K562 (cell line): ENCODE data around the gene TBATA. TPM values are rescaled to one million over a fixed set of nuclear protein-coding genes. Genes with fewer than 3 reads are reported as not detected.
A peak's percentile ranks its signal among the peaks of the same experiment; 100 is the strongest.

Experiments used
- CBX5 ChIP-seq: IDR thresholded peaks from 2 replicates; pipeline ENCODE4 v1.6.1; 2014; ENCODE audit warnings: low read depth, borderline replicate concordance
- CHD1 ChIP-seq: fragments of 200-600 bp; sonication (generic); IDR thresholded peaks from one replicate; pipeline ENCODE4 v1.6.1; 2012; ENCODE audit warnings: mild to moderate bottlenecking, moderate library complexity, low read length, inconsistent platforms
- HDAC8 ChIP-seq: fragments of 450-650 bp; IDR thresholded peaks from 2 replicates; pipeline ENCODE4 v1.6.1; 2016; ENCODE audit warnings: mild to moderate bottlenecking, missing genetic modification characterization, moderate library complexity, missing compliant biosample characterization
- HMGXB4 ChIP-seq: sonication (generic); formaldehyde crosslinking; IDR thresholded peaks from 2 replicates; pipeline ENCODE4 v1.8.1; 2023; ENCODE audit warnings: mild to moderate bottlenecking, missing genetic modification reagents
- RB1 ChIP-seq: fragments of 450-650 bp; IDR thresholded peaks from 2 replicates; pipeline ENCODE4 v1.6.1; 2017; ENCODE audit warnings: low read depth, mild to moderate bottlenecking
- RREB1 ChIP-seq: fragments of 250-450 bp; sonication (Bioruptor Pico); IDR thresholded peaks from 2 replicates; pipeline ENCODE4 v1.4.0; 2020
- TCF7L2 ChIP-seq: fragments of 150-350 bp; IDR thresholded peaks from 2 replicates; pipeline ENCODE4 v1.6.1; 2016; ENCODE audit warnings: low read depth, mild to moderate bottlenecking, low read length, moderate library complexity
- ZNF121 ChIP-seq: sonication (generic); formaldehyde crosslinking; conservative IDR thresholded peaks from 2 replicates; pipeline ENCODE4 v1.8.0; 2022; ENCODE audit warnings: missing genetic modification reagents
- ZNF551 ChIP-seq: fragments of 250-450 bp; sonication (Bioruptor Pico); IDR thresholded peaks from 2 replicates; pipeline ENCODE4 v1.5.0; 2021; ENCODE audit warnings: mild to moderate bottlenecking, moderate library complexity
- ZNF586 ChIP-seq: fragments of 450-650 bp; formaldehyde crosslinking; conservative IDR thresholded peaks from 2 replicates; pipeline ENCODE4 v1.4.0; 2020; ENCODE audit warnings: mild to moderate bottlenecking, moderate library complexity
- ZZZ3 ChIP-seq: fragments of 450-650 bp; IDR thresholded peaks from 2 replicates; pipeline ENCODE4 v1.6.1; 2016; ENCODE audit warnings: antibody characterized with exemption, mild to moderate bottlenecking, moderate library complexity
- polyA plus RNA-seq, 8 experiments: library from polyadenylated mRNA; depleted of rRNA in 4 of 8; stranded (reverse) in 5 of 8; unstranded in 3 of 8; fragments of >200 nt; fragmentation: Nextera tagmentation in 2 of 8; fragmentation: Illumina TruSeq in 1 of 8; extraction: Ambion mirVana in 2 of 8; extraction: Trizol in 1 of 8; gene quantifications; 2 replicates each; pipeline versions ENCODE4 v1.2.1 to v1.2.3, GENCODE V29; 2011 to 2014; ENCODE audit warnings: inconsistent platforms in 1 of 8, missing spikeins in 1 of 8
- total RNA-seq, 7 experiments: library from RNA; depleted of rRNA in 6 of 7; stranded (reverse); fragments of >200 nt in 6 of 7; fragmentation: Illumina TruSeq in 2 of 7; extraction: Trizol in 2 of 7; gene quantifications; 2 replicates each; pipeline versions ENCODE4 v1.2.1 to v1.2.3, GENCODE V29; 2011 to 2021; ENCODE audit warnings: low replicate concordance in 1 of 7
- TF ChIP-seq, protein P1 (sequence below): fragments of 250-450 bp; sonication (Bioruptor Pico); IDR thresholded peaks from 2 replicates; pipeline ENCODE4 v1.4.0; 2020; ENCODE audit warnings: mild to moderate bottlenecking, moderate library complexity, borderline replicate concordance
- TF ChIP-seq, protein P2 (sequence below): fragments of 250-450 bp; sonication (Bioruptor Pico); IDR thresholded peaks from 2 replicates; pipeline ENCODE4 v1.4.0; 2020; ENCODE audit warnings: mild to moderate bottlenecking
- TF ChIP-seq, protein P3 (sequence below): fragments of 250-450 bp; sonication (Bioruptor Pico); IDR thresholded peaks from 2 replicates; pipeline ENCODE4 v1.8.0; 2021; ENCODE audit warnings: moderate library complexity, mild to moderate bottlenecking, inconsistent platforms

Gene TBATA
- total and polyA plus RNA-seq, 9 of the 15 experiments (the other 6 are each of a cell fraction or from before 2014, with no cell fraction given): not detected

DNA sequence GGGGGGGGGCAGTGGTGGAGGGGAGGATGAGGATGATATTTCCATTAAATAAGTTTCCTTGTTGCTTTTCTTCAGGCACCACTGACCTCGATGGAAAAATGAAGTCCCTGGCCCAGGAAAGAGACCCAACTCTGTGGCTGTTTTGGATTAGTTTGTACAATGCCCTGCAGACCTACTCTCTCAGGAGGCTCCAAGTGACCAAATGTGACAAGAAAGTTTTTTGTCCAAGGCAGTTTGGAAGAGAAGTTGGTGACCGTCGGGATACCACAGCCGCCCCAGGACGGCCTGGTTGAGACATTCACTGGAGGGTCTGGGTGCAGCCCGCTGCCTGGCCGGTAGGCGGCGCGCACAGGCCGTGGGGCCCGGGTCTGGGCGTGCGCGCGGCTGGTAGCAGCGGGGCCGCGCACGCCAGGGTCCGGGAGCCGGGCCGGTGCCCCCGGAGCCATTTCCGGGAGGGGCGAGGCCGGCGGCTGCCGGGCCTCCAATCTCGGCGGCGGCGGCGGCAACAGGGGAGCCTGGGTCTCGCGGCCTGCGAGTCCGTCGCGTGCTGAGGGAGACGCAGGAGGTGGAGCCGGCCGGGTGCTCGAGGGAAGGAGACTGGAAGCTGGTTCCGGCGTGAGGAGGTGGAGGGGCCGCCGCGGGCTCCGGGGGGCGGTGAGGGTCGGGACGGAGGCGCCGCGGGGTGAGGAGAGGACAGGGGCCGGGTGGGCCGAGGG lies 30.5 kb upstream of the TBATA start, which contains the start of gene SGPL1 (continued):
- TF ChIP-seq, protein P1, sequence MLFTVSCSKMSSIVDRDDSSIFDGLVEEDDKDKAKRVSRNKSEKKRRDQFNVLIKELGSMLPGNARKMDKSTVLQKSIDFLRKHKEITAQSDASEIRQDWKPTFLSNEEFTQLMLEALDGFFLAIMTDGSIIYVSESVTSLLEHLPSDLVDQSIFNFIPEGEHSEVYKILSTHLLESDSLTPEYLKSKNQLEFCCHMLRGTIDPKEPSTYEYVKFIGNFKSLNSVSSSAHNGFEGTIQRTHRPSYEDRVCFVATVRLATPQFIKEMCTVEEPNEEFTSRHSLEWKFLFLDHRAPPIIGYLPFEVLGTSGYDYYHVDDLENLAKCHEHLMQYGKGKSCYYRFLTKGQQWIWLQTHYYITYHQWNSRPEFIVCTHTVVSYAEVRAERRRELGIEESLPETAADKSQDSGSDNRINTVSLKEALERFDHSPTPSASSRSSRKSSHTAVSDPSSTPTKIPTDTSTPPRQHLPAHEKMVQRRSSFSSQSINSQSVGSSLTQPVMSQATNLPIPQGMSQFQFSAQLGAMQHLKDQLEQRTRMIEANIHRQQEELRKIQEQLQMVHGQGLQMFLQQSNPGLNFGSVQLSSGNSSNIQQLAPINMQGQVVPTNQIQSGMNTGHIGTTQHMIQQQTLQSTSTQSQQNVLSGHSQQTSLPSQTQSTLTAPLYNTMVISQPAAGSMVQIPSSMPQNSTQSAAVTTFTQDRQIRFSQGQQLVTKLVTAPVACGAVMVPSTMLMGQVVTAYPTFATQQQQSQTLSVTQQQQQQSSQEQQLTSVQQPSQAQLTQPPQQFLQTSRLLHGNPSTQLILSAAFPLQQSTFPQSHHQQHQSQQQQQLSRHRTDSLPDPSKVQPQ (CRISPR knock-in tag): no peak
- TF ChIP-seq ZZZ3 (no peak), ZNF551 (CRISPR knock-in tag) (no peak), RB1 (peak; percentile 96), RREB1 (CRISPR knock-in tag) (no peak), HDAC8 (tag) (peak; percentile 56; the same call in 1 of the 2 replicates), TCF7L2 (no peak), ZNF586 (CRISPR knock-in tag) (no peak), ZNF121 (CRISPR knock-in tag) (no peak), CHD1 (no peak), CBX5 (no peak), HMGXB4 (CRISPR knock-in tag) (peak; percentile 75; the same call in 1 of the 2 replicates)
- TF ChIP-seq, protein P2, sequence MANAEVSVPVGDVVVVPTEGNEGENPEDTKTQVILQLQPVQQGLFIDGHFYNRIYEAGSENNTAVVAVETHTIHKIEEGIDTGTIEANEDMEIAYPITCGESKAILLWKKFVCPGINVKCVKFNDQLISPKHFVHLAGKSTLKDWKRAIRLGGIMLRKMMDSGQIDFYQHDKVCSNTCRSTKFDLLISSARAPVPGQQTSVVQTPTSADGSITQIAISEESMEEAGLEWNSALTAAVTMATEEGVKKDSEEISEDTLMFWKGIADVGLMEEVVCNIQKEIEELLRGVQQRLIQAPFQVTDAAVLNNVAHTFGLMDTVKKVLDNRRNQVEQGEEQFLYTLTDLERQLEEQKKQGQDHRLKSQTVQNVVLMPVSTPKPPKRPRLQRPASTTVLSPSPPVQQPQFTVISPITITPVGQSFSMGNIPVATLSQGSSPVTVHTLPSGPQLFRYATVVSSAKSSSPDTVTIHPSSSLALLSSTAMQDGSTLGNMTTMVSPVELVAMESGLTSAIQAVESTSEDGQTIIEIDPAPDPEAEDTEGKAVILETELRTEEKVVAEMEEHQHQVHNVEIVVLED (CRISPR knock-in tag): peak; percentile 96
- TF ChIP-seq, protein P3, sequence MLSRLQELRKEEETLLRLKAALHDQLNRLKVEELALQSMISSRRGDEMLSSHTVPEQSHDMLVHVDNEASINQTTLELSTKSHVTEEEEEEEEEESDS (CRISPR knock-in tag): no peak
